GM18499 (cell line): ENCODE data around the gene TMEM116.
"Not testable (repeated sequence)": the region's sequence is repeated elsewhere in the genome, so short reads cannot be mapped to it uniquely, and the experiment has no call there.

Experiments used
- ATAC-seq: cut with Tn5 transposase; IDR thresholded peaks from one replicate; pipeline ENCODE4 v1.9.1; 2021; ENCODE audit warnings: moderate number of reproducible peaks; ENCODE audit not compliant: insufficient read depth, unreplicated experiment

TMEM116 gene

GRCh38 chr12:112010415-112011344, 2.3 kb downstream of the TMEM116 start:
- no peak for ATAC-seq

- ATAC-seq: not testable (repeated sequence)
Measured at GRCh38 chr12:112009596-112009995, 3.4 kb downstream of the TMEM116 start.

- ATAC-seq: no peak
Measured at GRCh38 chr12:112008918-112009317, 4.0 kb downstream of the TMEM116 start.

GRCh38 chr12:112007945-112008344, 5.0 kb downstream of the TMEM116 start:
- ATAC-seq: no peak

- ATAC-seq: no peak
Measured at GRCh38 chr12:112005419-112006395, 7.3 kb downstream of the TMEM116 start.

GRCh38 chr12:112004041-112004440, 8.9 kb downstream of the TMEM116 start:
- ATAC-seq: no peak

GRCh38 chr12:112001576-112001975, 11.4 kb downstream of the TMEM116 start:
- no peak for ATAC-seq

- ATAC-seq: no peak
Measured at GRCh38 chr12:112000820-112001219, 12.1 kb downstream of the TMEM116 start.

- ATAC-seq: not testable (repeated sequence)
Measured at GRCh38 chr12:111999129-111999528, 13.8 kb downstream of the TMEM116 start.

- ATAC-seq: no peak
Measured at GRCh38 chr12:111998015-111998414, 14.9 kb downstream of the TMEM116 start.

- ATAC-seq: no peak
Measured at GRCh38 chr12:111997300-111997699, 15.7 kb downstream of the TMEM116 start.

GRCh38 chr12:111995782-111996480, 17.0 kb downstream of the TMEM116 start:
- ATAC-seq: no peak

GRCh38 chr12:111994211-111995111, 18.5 kb downstream of the TMEM116 start:
- ATAC-seq: not testable (repeated sequence)

- no peak for ATAC-seq
Measured at GRCh38 chr12:111993292-111994150, 19.4 kb downstream of the TMEM116 start.

GRCh38 chr12:111992464-111992863, 20.5 kb downstream of the TMEM116 start:
- ATAC-seq: no peak

- no peak for ATAC-seq
Measured at GRCh38 chr12:111991946-111992345, 21.0 kb downstream of the TMEM116 start.

- no peak for ATAC-seq
Measured at GRCh38 chr12:111991535-111991934, 21.4 kb downstream of the TMEM116 start.

GRCh38 chr12:111984820-111985219, 28.1 kb downstream of the TMEM116 start:
- ATAC-seq: no peak
